DOHH2 (cell line): ENCODE results near the gene ZBTB48.

ENCODE experiments used
- H3F3A ChIP-seq: fragments of 200-600 bp; sonication (generic), shearing (Covaris generic); 2 replicates; pipeline ENCODE4 v1.6.0; 2016; ENCODE audit warnings: antibody characterized with exemption, mild to moderate bottlenecking; ENCODE audit not compliant: control insufficient read depth, insufficient read depth
- H3K27ac ChIP-seq: fragments of 200-600 bp; sonication (generic); 2 replicates; pipeline ENCODE4 v1.5.1; 2014; ENCODE audit warnings: low read depth, mild to moderate bottlenecking, low read length, moderate library complexity
- H3K27me3 ChIP-seq: fragments of 200-600 bp; sonication (generic); 2 replicates; pipeline ENCODE4 v1.6.1; 2014; ENCODE audit warnings: mild to moderate bottlenecking, low read length, mixed read lengths; ENCODE audit not compliant: control insufficient read depth
- H3K36me3 ChIP-seq: fragments of 200-600 bp; sonication (generic); 2 replicates; pipeline ENCODE4 v1.6.1; 2014; ENCODE audit warnings: mild to moderate bottlenecking, low read length, moderate library complexity, mixed read lengths; ENCODE audit not compliant: control insufficient read depth
- H3K4me1 ChIP-seq: fragments of 200-600 bp; sonication (generic); 2 replicates; pipeline ENCODE4 v1.6.1; 2014; ENCODE audit warnings: mild to moderate bottlenecking, low read length, mixed read lengths; ENCODE audit not compliant: control insufficient read depth
- H3K4me2 ChIP-seq: fragments of 200-600 bp; sonication (generic); 2 replicates; pipeline ENCODE4 v1.6.0; 2014; ENCODE audit warnings: mild to moderate bottlenecking, low read length, moderate library complexity
- H3K4me3 ChIP-seq: fragments of 200-600 bp; sonication (generic); 2 replicates; pipeline ENCODE4 v1.5.1; 2014; ENCODE audit warnings: mild to moderate bottlenecking, low read length, mixed read lengths
- H3K79me2 ChIP-seq: fragments of 200-600 bp; sonication (generic); 2 replicates; pipeline ENCODE4 v1.6.1; 2014; ENCODE audit warnings: mild to moderate bottlenecking, low read length, mixed read lengths; ENCODE audit not compliant: control insufficient read depth
- H3K9me2 ChIP-seq: fragments of 200-600 bp; sonication (generic); replicated peaks from 2 replicates; pipeline ENCODE4 v1.6.1; 2014; ENCODE audit warnings: mild to moderate bottlenecking, low read length, mixed read lengths; ENCODE audit not compliant: control insufficient read depth
- H3K9me3 ChIP-seq: fragments of 200-600 bp; sonication (generic); 2 replicates; pipeline ENCODE4 v1.6.1; 2014; ENCODE audit warnings: antibody characterized with exemption, low read length, mixed read lengths; ENCODE audit not compliant: control insufficient read depth, insufficient read depth
- H4K20me1 ChIP-seq: fragments of 200-600 bp; sonication (generic); 2 replicates; pipeline ENCODE4 v1.6.0; 2014; ENCODE audit warnings: low read depth, mild to moderate bottlenecking, antibody characterized with exemption, low read length, moderate library complexity; ENCODE audit not compliant: control insufficient read depth, insufficient read depth
- CTCF ChIP-seq: fragments of 200-600 bp; sonication (generic); IDR thresholded peaks from one replicate; pipeline ENCODE4 v1.5.1; 2014; ENCODE audit warnings: antibody characterized with exemption, mild to moderate bottlenecking, low read depth, low read length; ENCODE audit not compliant: poor library complexity, severe bottlenecking
- EZH2phosphoT487 ChIP-seq: fragments of 200-600 bp; sonication (generic); IDR thresholded peaks from 2 replicates; pipeline ENCODE4 v1.6.1; 2017; ENCODE audit warnings: borderline replicate concordance, mild to moderate bottlenecking, antibody characterized with exemption, low read length, moderate library complexity, mixed read lengths

Gene ZBTB48

DNA sequence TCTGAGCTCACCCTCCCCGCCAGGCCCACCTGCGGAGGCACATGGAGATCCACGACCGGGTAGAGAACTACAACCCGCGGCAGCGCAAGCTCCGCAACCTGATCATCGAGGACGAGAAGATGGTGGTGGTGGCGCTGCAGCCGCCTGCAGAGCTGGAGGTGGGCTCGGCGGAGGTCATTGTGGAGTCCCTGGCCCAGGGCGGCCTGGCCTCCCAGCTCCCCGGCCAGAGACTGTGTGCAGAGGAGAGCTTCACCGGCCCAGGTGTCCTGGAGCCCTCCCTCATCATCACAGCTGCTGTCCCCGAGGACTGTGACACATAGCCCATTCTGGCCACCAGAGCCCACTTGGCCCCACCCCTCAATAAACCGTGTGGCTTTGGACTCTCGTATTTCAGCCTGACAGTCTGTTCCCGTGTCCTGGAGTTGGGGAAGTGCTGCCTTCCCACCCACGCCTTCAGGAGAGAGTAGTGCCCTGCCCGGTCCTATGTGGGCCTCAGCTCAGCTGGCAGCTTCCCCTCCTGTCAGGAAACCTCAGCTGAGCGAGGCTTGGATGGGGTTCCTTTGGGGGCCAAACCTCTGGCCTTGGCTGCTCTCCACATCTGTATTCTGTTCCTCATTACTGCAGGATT lies 9.2 kb downstream of the ZBTB48 start:
- Histone ChIP-seq H3K9me2 (no peaks in the 10 kb centered on the region), H3K4me2 (no peak overlapping the region), H3K27ac (no peak overlapping the region), H3F3A (no peaks in the 10 kb centered on the region; the same call in 1 of the 2 replicates), H4K20me1 (no peaks in the 10 kb centered on the region), H3K4me3 (no peak overlapping the region), H3K36me3 (peaks cover 47% of the 10 kb centered on the region), H3K9me3 (no peaks in the 10 kb centered on the region), H3K79me2 (peaks cover 5% of the 10 kb centered on the region; the same call in 1 of the 2 replicates), H3K4me1 (peaks cover 11% of the 10 kb centered on the region), H3K27me3 (no peaks in the 10 kb centered on the region)
- no peak for TF ChIP-seq CTCF
- no peak for TF ChIP-seq EZH2phosphoT487

GRCh38 chr1:6590046-6590445 lies 10.3 kb downstream of the ZBTB48 start:
- H3K79me2 ChIP-seq, result no peaks in the 10 kb centered on the region
- H3K27ac ChIP-seq, result no peak overlapping the region
- H3F3A ChIP-seq, result peaks cover under 1% of the 10 kb centered on the region; the same call in 1 of the 2 replicates
- no peaks in the 10 kb centered on the region for H3K9me2 ChIP-seq
- no peaks in the 10 kb centered on the region for H3K9me3 ChIP-seq
- peaks cover 11% of the 10 kb centered on the region for H3K4me1 ChIP-seq
- H3K4me2 ChIP-seq, result no peak overlapping the region
- peaks cover 43% of the 10 kb centered on the region for H3K36me3 ChIP-seq
- H4K20me1 ChIP-seq, result no peaks in the 10 kb centered on the region
- H3K4me3 ChIP-seq, result no peak overlapping the region
- TF ChIP-seq EZH2phosphoT487 (no peak), CTCF (no peak)
- H3K27me3 ChIP-seq, result no peaks in the 10 kb centered on the region

DNA sequence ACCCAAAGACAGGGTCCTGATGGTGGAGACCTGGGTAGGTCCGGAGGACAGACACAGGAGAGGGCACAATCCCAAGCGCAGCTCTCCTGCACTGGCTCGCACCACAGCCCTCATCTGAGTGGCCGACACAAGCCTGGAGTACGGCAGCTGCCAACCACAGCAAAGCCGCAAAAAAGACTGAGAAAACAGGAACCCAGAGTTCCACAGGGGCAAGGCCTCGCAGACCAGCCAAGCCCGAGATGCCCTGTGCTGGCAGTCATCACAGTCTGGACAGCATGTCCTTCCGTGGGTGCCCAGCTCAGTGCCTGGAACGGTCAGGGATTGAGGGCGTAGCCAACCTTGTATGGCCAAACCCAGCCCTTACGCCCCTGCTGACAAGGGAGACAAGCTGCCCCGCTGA lies 11.4 kb downstream of the ZBTB48 start:
- H3K27ac ChIP-seq, result no peak overlapping the region
- no peak overlapping the region for H3K4me3 ChIP-seq
- H4K20me1 ChIP-seq, result no peaks in the 10 kb centered on the region
- no peaks in the 10 kb centered on the region for H3K9me2 ChIP-seq
- TF ChIP-seq EZH2phosphoT487 (no peak), CTCF (no peak)
- H3K4me1 ChIP-seq, result peaks cover 11% of the 10 kb centered on the region
- H3K36me3 ChIP-seq, result peaks cover 42% of the 10 kb centered on the region
- H3F3A ChIP-seq, result peaks cover 3% of the 10 kb centered on the region; the same call in 1 of the 2 replicates
- no peak overlapping the region for H3K4me2 ChIP-seq
- H3K79me2 ChIP-seq, result no peaks in the 10 kb centered on the region
- H3K27me3 ChIP-seq, result no peaks in the 10 kb centered on the region
- H3K9me3 ChIP-seq, result no peaks in the 10 kb centered on the region
